Keratinocyte (primary cell): ENCODE measurements around the gene MINDY1.

Experiments used
- EZH2 ChIP-seq: IDR thresholded peaks from one replicate; pipeline ENCODE4 v1.6.1; 2012; ENCODE audit warnings: inconsistent platforms, mild to moderate bottlenecking, low read length, moderate library complexity
- TF ChIP-seq, protein P1 (sequence below), 3 experiments: IDR thresholded peaks in 1 of 3; conservative IDR thresholded peaks in 1 of 3; optimal IDR thresholded peaks in 1 of 3; 2 replicates in 2 of 3; 3 replicates in 1 of 3; pipeline versions ENCODE3 to v1.5.1; 2011; ENCODE audit warnings: low read length in 3 of 3, mild to moderate bottlenecking in 3 of 3, moderate library complexity in 2 of 3, control low read depth in 1 of 3, inconsistent platforms in 1 of 3; ENCODE audit not compliant: insufficient read depth in 2 of 3; ENCODE audit errors: extremely low read depth in 1 of 3

DNA sequence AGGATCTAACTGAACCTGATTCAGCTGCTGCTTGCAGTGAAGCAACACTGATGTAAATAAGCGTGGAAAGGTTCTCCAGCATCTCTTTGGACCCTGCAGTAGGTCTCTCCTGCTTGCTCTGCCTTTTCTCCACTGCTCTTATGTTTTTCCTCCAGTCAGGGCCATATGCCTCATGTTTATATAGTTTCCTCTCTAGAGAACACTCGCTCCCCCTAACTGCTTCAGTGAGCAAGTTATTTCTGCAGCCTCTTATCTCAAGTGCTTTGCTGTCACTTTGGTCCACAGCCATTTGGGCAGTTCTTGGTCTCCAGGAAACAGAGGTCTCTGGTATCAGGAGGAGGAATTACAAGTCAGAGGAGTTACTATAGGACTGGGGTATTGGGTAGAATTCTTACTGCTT is 6.8 kb upstream of the MINDY1 start:
- TF ChIP-seq EZH2, result no peak
- TF ChIP-seq, protein P1, sequence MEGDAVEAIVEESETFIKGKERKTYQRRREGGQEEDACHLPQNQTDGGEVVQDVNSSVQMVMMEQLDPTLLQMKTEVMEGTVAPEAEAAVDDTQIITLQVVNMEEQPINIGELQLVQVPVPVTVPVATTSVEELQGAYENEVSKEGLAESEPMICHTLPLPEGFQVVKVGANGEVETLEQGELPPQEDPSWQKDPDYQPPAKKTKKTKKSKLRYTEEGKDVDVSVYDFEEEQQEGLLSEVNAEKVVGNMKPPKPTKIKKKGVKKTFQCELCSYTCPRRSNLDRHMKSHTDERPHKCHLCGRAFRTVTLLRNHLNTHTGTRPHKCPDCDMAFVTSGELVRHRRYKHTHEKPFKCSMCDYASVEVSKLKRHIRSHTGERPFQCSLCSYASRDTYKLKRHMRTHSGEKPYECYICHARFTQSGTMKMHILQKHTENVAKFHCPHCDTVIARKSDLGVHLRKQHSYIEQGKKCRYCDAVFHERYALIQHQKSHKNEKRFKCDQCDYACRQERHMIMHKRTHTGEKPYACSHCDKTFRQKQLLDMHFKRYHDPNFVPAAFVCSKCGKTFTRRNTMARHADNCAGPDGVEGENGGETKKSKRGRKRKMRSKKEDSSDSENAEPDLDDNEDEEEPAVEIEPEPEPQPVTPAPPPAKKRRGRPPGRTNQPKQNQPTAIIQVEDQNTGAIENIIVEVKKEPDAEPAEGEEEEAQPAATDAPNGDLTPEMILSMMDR (optimal IDR thresholded peaks at IDR 0.05 in 1 of 3, IDR thresholded peaks at IDR 0.05 in 1 of 3, conservative IDR thresholded peaks at IDR 0.05 in 1 of 3; ENCODE audit: extremely low read depth in 1 of 3, insufficient read depth in 2 of 3, low read length in 3 of 3), result no peak
